ENCODE data around the gene PLA2G6.

GRCh38 chr22:38192475-38192863, 10.8 kb upstream of the PLA2G6 start:
- no peak for TF ChIP-seq CTCF (conservative IDR thresholded peaks at IDR 0.05; ENCODE audit: low read depth, low read length)
- no peak for TF ChIP-seq EZH2 (IDR thresholded peaks at IDR 0.05; ENCODE audit: low read length, unreplicated experiment)

Measured in PC-3 (cell line).